Measurements from ENCODE around the gene UBE3D. TPM values are rescaled to one million over a fixed set of nuclear protein-coding genes. Genes with fewer than 3 reads are reported as not detected.
A peak's percentile ranks its signal among the peaks of the same experiment; 100 is the strongest.

UBE3D gene
- 10 to 100 TPM; 16.2 to 18.0 TPM for total RNA-seq
- 14.2 TPM for polyA plus RNA-seq (2013, experiment 1 of 2)
- 11.9 TPM for polyA plus RNA-seq (2013, experiment 2 of 2)
- long read RNA-seq, experiment 1, transcript UBE3D-203 (10 exons, 1,917 nt), result major isoform, 6 of 9 reads
- long read RNA-seq, experiment 1, partial matches to known transcripts, result 0 of 9 reads
- long read RNA-seq, experiment 1, other reads (novel, unspliced or antisense), result 3 of 9 reads
- long read RNA-seq, experiment 2, transcript UBE3D-203 (10 exons, 1,917 nt), result major isoform, 14 of 31 reads
- long read RNA-seq, experiment 2, partial matches to known transcripts, result 6 of 31 reads
- long read RNA-seq, experiment 2, other reads (novel, unspliced or antisense), result 11 of 31 reads
- long read RNA-seq, experiment 3, transcript UBE3D-203 (10 exons, 1,917 nt), result major isoform, 35 of 52 reads
- long read RNA-seq, experiment 3, partial matches to known transcripts, result 6 of 52 reads
- long read RNA-seq, experiment 3, other reads (novel, unspliced or antisense), result 11 of 52 reads
- long read RNA-seq, experiment 4, transcript UBE3D-203 (10 exons, 1,917 nt), result major isoform, 27 of 45 reads
- long read RNA-seq, experiment 4, partial matches to known transcripts, result 0 of 45 reads
- long read RNA-seq, experiment 4, other reads (novel, unspliced or antisense), result 16 of 45 reads

GRCh38 chr6:83065511-83066192, at the start of gene UBE3D:
Gene UBE3D, minus strand, starts transcription at chr6:83065841. Its CDS starts 123 bp downstream, at chr6:83065718.
- H3K36me3 ChIP-seq (ENCODE audit: control insufficient read depth, insufficient read depth, low read length), result no peaks in the 10 kb centered on the region
- H3K36me3 Mint-ChIP-seq (ENCODE audit: low read depth), result peaks cover 9% of the 10 kb centered on the region
- no peaks in the 10 kb centered on the region for H3K27me3 ChIP-seq (ENCODE audit: control insufficient read depth, insufficient read depth, low read length, poor library complexity, severe bottlenecking)
- no peak within 1 kb of the TSS for H3K27ac ChIP-seq (ENCODE audit: low read depth, low read length)
- peak within 1 kb of the TSS; percentile 94 for H3K27ac Mint-ChIP-seq
- H3K4me1 ChIP-seq (ENCODE audit: control insufficient read depth, insufficient read depth, low read length), result peaks cover 4% of the 10 kb centered on the region
- DNase-seq, result peak; percentile 97
- H3K9ac ChIP-seq (ENCODE audit: extremely low read depth, low read length, poor library complexity, severe bottlenecking), result peak within 1 kb of the TSS; percentile 77
- H3K27me3 Mint-ChIP-seq (ENCODE audit: insufficient read depth), result no peaks in the 10 kb centered on the region
- 3 to 4% methylated on average over 23 to 48 of the region's 48 CpGs for WGBS, 2 experiments (ENCODE audit: insufficient coverage in 1 of 2, insufficient read length in 1 of 2)
- peak; percentile 99 for TF ChIP-seq CTCF (conservative IDR thresholded peaks at IDR 0.05)
- H3K4me3 Mint-ChIP-seq, result peak within 1 kb of the TSS; percentile 91
- H3K4me1 Mint-ChIP-seq, result peaks cover 38% of the 10 kb centered on the region
- no peaks in the 10 kb centered on the region for H3K9me3 ChIP-seq (ENCODE audit: control insufficient read depth, low read length)
- no peaks in the 10 kb centered on the region for H3K9me3 Mint-ChIP-seq
- peak within 1 kb of the TSS; percentile 97 for H3K4me3 ChIP-seq (ENCODE audit: low read length)

DNA sequence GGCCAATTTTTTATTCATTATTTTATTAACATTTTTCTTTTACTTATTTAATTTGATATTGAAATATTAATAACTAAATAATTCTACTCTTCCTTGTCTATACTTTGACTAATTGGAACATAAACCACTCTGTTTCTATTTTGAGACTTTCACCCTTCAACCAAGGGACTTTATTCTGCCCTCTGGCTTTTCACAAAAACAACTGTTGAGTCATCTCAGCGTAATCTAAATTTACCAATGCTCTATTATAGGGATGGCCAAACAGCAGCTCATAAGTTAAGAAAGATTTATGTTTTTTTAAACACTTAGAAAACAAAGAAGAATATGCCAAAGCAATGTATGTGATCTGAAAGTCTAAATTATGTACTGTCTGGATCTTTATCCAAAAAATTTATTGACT, 48.5 kb upstream of the UBE3D start:
- TF ChIP-seq CTCF (conservative IDR thresholded peaks at IDR 0.05), result no peak
- Histone ChIP-seq H3K4me3 (ENCODE audit: low read length) (no peak overlapping the region), H3K9ac (ENCODE audit: extremely low read depth, low read length, poor library complexity, severe bottlenecking) (no peak overlapping the region), H3K27ac (ENCODE audit: low read depth, low read length) (no peak overlapping the region), H3K27me3 (ENCODE audit: control insufficient read depth, insufficient read depth, low read length, poor library complexity, severe bottlenecking) (no peaks in the 10 kb centered on the region), H3K9me3 (ENCODE audit: control insufficient read depth, low read length) (no peaks in the 10 kb centered on the region), H3K36me3 (ENCODE audit: control insufficient read depth, insufficient read depth, low read length) (peaks cover 66% of the 10 kb centered on the region), H3K4me1 (ENCODE audit: control insufficient read depth, insufficient read depth, low read length) (no peaks in the 10 kb centered on the region)
- DNase-seq, result no peak
- no peaks in the 10 kb centered on the region for H3K27me3 Mint-ChIP-seq (ENCODE audit: insufficient read depth)
- H3K4me3 Mint-ChIP-seq, result no peak overlapping the region
- no peak overlapping the region for H3K27ac Mint-ChIP-seq
- 94% methylated on average over 1 of the region's 1 CpG; no CpG with 5 or more reads in 1 of the 2 experiments for WGBS, 2 experiments (ENCODE audit: insufficient coverage in 1 of 2, insufficient read length in 1 of 2)
- peaks cover 1% of the 10 kb centered on the region for H3K4me1 Mint-ChIP-seq
- H3K36me3 Mint-ChIP-seq (ENCODE audit: low read depth), result peaks cover 29% of the 10 kb centered on the region
- no peaks in the 10 kb centered on the region for H3K9me3 Mint-ChIP-seq

DNA sequence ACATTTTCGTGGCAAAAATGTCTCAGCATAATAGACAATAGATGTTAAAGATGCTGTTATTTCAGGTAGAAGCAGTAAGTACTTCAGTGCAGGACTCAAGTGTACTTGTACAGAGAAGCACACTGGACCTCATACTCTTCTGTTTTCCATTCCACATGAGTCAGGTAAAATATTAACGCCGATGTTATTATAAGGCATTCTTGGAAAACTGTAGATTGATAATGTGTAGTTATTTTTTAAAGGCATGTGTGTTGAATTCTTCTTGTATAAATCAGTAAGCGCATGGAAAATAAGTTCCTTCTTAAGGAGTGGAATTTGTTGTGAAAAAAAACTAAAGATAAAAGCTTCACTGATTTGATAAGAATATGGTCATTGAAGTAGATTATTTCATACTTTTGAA, 47.6 kb upstream of the UBE3D start:
- H3K27ac Mint-ChIP-seq, result no peak overlapping the region
- no peaks in the 10 kb centered on the region for H3K9me3 ChIP-seq (ENCODE audit: control insufficient read depth, low read length)
- H3K4me3 ChIP-seq (ENCODE audit: low read length), result no peak overlapping the region
- no peak for TF ChIP-seq CTCF (conservative IDR thresholded peaks at IDR 0.05)
- H3K27me3 ChIP-seq (ENCODE audit: control insufficient read depth, insufficient read depth, low read length, poor library complexity, severe bottlenecking), result no peaks in the 10 kb centered on the region
- 71 to 81% methylated on average over 3 to 4 of the region's 4 CpGs for WGBS, 2 experiments (ENCODE audit: insufficient coverage in 1 of 2, insufficient read length in 1 of 2)
- H3K9ac ChIP-seq (ENCODE audit: extremely low read depth, low read length, poor library complexity, severe bottlenecking), result no peak overlapping the region
- no peaks in the 10 kb centered on the region for H3K9me3 Mint-ChIP-seq
- no peaks in the 10 kb centered on the region for H3K4me1 ChIP-seq (ENCODE audit: control insufficient read depth, insufficient read depth, low read length)
- no peaks in the 10 kb centered on the region for H3K27me3 Mint-ChIP-seq (ENCODE audit: insufficient read depth)
- peaks cover 65% of the 10 kb centered on the region for H3K36me3 ChIP-seq (ENCODE audit: control insufficient read depth, insufficient read depth, low read length)
- H3K4me1 Mint-ChIP-seq, result peaks cover 1% of the 10 kb centered on the region
- H3K4me3 Mint-ChIP-seq, result no peak overlapping the region
- H3K27ac ChIP-seq (ENCODE audit: low read depth, low read length), result no peak overlapping the region
- no peak for DNase-seq
- H3K36me3 Mint-ChIP-seq (ENCODE audit: low read depth), result peaks cover 27% of the 10 kb centered on the region
